ENCODE measurements around the gene KLHL15. TPM values are rescaled to one million over a fixed set of nuclear protein-coding genes. Genes with fewer than 3 reads are reported as not detected.
A peak's percentile ranks its signal among the peaks of the same experiment; 100 is the strongest.

The KLHL15 gene
- total and polyA plus RNA-seq, 3 experiments from 2014 or later = 3.6 to 8.7 (median 8.6) TPM

DNA sequence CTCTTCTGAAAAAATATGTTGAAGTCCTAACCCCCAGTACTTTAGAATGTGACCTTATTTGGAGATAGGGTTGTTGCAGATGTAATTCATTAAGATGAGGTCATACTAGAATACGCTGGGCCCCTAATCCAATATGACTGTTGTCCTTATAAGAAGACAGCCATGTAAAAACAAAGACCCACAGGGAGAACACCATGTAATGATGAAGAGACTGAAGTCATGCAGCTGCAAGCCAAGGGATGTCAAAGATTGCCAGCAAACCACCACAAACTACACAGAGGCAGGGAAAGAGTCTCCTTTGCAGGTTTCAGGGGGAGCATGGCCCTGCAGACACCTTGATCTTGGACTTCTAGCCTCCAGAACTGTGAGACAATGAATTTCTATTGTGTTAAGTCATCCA, 81.8 kb downstream of the KLHL15 start:
- POLR2A ChIA-PET = no interaction called here
- no peaks in the 10 kb centered on the region for H3K36me3 ChIP-seq (ENCODE audit: insufficient read depth, low read length)
- no peaks in the 10 kb centered on the region for H3K9me3 ChIP-seq (ENCODE audit: low read length)
- H3K27me3 ChIP-seq (ENCODE audit: insufficient read depth, low read length, poor library complexity, severe bottlenecking) = no peaks in the 10 kb centered on the region
- H3K27ac Mint-ChIP-seq = peak overlapping the region in 2 of 8 donors; percentile 33 to 58
- H3K4me3 ChIP-seq (ENCODE audit: low read length) = no peak overlapping the region
- H3K4me1 ChIP-seq (ENCODE audit: insufficient read depth, low read length) = no peaks in the 10 kb centered on the region
- H3K36me3 Mint-ChIP-seq = peaks cover 5 to 10% (median 7%) of the 10 kb centered on the region in 3 donors
- H3K4me1 Mint-ChIP-seq = peaks cover 0 to 5% (median 3%) of the 10 kb centered on the region in 3 donors
- H3K27me3 Mint-ChIP-seq = peaks cover 0 to 4% of the 10 kb centered on the region in 2 donors
- no peak overlapping the region for H3K4me3 Mint-ChIP-seq
- CTCF ChIA-PET = no interaction called here
- H3K9me3 Mint-ChIP-seq = no peaks in the 10 kb centered on the region
- no peak overlapping the region for H3K27ac ChIP-seq (ENCODE audit: low read depth, low read length)
- DNase-seq = no peak

DNA sequence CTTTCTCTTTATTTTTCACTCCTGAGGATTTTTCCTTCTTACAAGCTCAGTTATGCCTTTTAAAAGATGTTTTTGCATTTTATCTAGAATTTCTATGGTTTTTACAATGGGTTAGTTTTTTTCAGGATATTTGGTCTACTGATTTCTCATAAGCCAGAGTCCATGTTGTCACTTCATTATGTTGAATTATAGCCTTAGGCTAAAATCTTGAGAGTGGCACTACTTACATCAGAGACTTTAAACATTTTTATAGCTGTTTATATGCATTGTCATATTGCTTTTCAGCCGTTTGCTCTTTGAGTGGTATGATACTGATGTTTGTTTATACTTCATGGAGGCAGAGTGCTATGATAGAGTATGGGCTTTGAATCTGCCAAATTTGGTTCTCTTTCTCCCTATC, 82.8 kb downstream of the KLHL15 start:
- Histone ChIP-seq H3K4me3 (ENCODE audit: low read length) (no peak overlapping the region), H3K27ac (ENCODE audit: low read depth, low read length) (no peak overlapping the region), H3K36me3 (ENCODE audit: insufficient read depth, low read length) (no peaks in the 10 kb centered on the region), H3K27me3 (ENCODE audit: insufficient read depth, low read length, poor library complexity, severe bottlenecking) (no peaks in the 10 kb centered on the region), H3K4me1 (ENCODE audit: insufficient read depth, low read length) (no peaks in the 10 kb centered on the region), H3K9me3 (ENCODE audit: low read length) (no peaks in the 10 kb centered on the region)
- Mint-ChIP-seq H3K27me3 (peaks cover 0 to 2% of the 10 kb centered on the region in 2 donors), H3K27ac (peak overlapping the region in 1 of 8 donors; percentile 26), H3K9me3 (no peaks in the 10 kb centered on the region), H3K36me3 (peaks cover 5 to 10% (median 7%) of the 10 kb centered on the region in 3 donors), H3K4me1 (peaks cover 0 to 5% (median 0%) of the 10 kb centered on the region in 3 donors), H3K4me3 (no peak overlapping the region)
- no peak for DNase-seq
- ChIA-PET CTCF (no interaction called here), POLR2A (no interaction called here)

DNA sequence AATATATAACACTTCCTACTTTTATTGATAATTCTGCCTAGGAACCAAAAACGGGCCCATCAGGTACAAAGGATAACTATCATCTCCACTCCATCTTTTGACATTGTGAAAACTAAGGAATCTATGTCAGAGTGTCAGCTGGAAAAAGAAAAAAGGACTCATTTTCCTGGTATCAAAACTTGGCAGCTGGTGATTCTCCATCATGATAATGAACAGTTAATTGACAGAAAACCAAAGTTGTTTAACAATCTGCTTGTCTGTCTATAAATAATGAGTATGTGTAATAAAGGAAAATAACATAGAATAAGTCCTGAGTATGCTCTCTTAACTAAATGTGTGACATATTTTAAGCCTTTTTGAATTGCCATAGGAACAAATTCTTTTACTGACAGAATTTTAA, 87.8 kb downstream of the KLHL15 start:
- no peak overlapping the region for H3K27ac Mint-ChIP-seq
- Histone ChIP-seq H3K27ac (ENCODE audit: low read depth, low read length) (no peak overlapping the region), H3K4me3 (ENCODE audit: low read length) (no peak overlapping the region), H3K4me1 (ENCODE audit: insufficient read depth, low read length) (no peaks in the 10 kb centered on the region), H3K36me3 (ENCODE audit: insufficient read depth, low read length) (no peaks in the 10 kb centered on the region), H3K9me3 (ENCODE audit: low read length) (no peaks in the 10 kb centered on the region), H3K27me3 (ENCODE audit: insufficient read depth, low read length, poor library complexity, severe bottlenecking) (no peaks in the 10 kb centered on the region)
- ChIA-PET CTCF (no interaction called here), POLR2A (no interaction called here)
- no peaks in the 10 kb centered on the region for H3K4me1 Mint-ChIP-seq
- no peak for DNase-seq
- H3K27me3 Mint-ChIP-seq = no peaks in the 10 kb centered on the region
- H3K9me3 Mint-ChIP-seq = no peaks in the 10 kb centered on the region
- no peak overlapping the region for H3K4me3 Mint-ChIP-seq
- H3K36me3 Mint-ChIP-seq = peaks cover 0 to 1% (median 0%) of the 10 kb centered on the region in 3 donors

DNA sequence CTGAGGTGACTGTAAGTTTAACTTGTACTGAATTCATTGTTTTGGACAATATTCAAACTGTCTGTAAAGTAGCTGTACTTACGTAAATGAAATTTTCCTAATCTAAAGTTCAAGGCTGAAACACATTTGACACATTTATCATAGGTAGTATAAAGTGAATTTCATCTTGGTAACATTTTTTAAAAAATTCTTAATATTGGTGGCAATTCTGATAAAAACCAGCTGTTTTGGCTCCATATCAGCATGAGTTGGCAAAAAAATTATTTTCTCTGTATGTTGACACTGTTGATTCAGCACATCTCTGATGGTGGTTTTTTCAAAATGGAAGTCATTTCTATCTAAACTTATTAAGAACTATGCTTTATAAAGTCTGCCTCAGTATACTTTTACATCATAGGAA, 88.3 kb downstream of the KLHL15 start:
- no peak overlapping the region for H3K4me3 Mint-ChIP-seq
- H3K4me1 Mint-ChIP-seq = no peaks in the 10 kb centered on the region
- POLR2A ChIA-PET = interaction anchor here (0.6 kb wide), 1 partner anchor 52 kb away, joined by 3 read pairs; no protein-coding TSS in a partner anchor
- peaks cover 0 to 1% (median 0%) of the 10 kb centered on the region in 3 donors for H3K36me3 Mint-ChIP-seq
- CTCF ChIA-PET = no interaction called here
- H3K4me1 ChIP-seq (ENCODE audit: insufficient read depth, low read length) = no peaks in the 10 kb centered on the region
- H3K9me3 ChIP-seq (ENCODE audit: low read length) = no peaks in the 10 kb centered on the region
- H3K27me3 Mint-ChIP-seq = no peaks in the 10 kb centered on the region
- H3K36me3 ChIP-seq (ENCODE audit: insufficient read depth, low read length) = no peaks in the 10 kb centered on the region
- no peak overlapping the region for H3K27ac ChIP-seq (ENCODE audit: low read depth, low read length)
- H3K27me3 ChIP-seq (ENCODE audit: insufficient read depth, low read length, poor library complexity, severe bottlenecking) = no peaks in the 10 kb centered on the region
- no peak overlapping the region for H3K27ac Mint-ChIP-seq
- H3K4me3 ChIP-seq (ENCODE audit: low read length) = no peak overlapping the region
- DNase-seq = no peak
- no peaks in the 10 kb centered on the region for H3K9me3 Mint-ChIP-seq

DNA sequence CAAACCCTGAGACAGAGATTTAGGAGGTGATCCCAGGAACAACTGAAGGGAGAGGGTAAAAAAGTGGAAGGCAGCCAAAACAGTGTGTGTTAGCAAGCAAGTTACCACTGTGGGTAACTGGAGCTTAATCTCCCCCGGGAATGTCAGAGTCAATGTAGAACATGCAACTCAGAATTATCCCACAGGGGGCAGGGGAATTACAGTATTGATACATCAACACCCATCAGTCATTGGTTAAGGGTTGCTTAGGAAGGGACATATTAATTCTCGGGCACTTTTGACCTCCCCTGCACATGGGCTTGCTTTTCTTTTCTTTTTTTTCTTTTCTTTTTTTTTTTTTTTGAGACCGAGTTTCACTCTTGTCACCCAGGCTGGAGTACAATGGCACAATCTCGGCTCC, 89.9 kb downstream of the KLHL15 start:
- H3K4me3 ChIP-seq (ENCODE audit: low read length) = no peak overlapping the region
- peak overlapping the region in 1 of 8 donors; percentile 63 for H3K27ac Mint-ChIP-seq
- no peaks in the 10 kb centered on the region for H3K27me3 ChIP-seq (ENCODE audit: insufficient read depth, low read length, poor library complexity, severe bottlenecking)
- H3K27me3 Mint-ChIP-seq = no peaks in the 10 kb centered on the region
- H3K36me3 ChIP-seq (ENCODE audit: insufficient read depth, low read length) = no peaks in the 10 kb centered on the region
- no peaks in the 10 kb centered on the region for H3K36me3 Mint-ChIP-seq
- peaks cover 2 to 4% (median 4%) of the 10 kb centered on the region in 3 donors for H3K4me1 Mint-ChIP-seq
- no peak overlapping the region for H3K4me3 Mint-ChIP-seq
- no peaks in the 10 kb centered on the region for H3K9me3 ChIP-seq (ENCODE audit: low read length)
- no peak for DNase-seq
- ChIA-PET CTCF (no interaction called here), POLR2A (no interaction called here)
- H3K9me3 Mint-ChIP-seq = no peaks in the 10 kb centered on the region
- H3K4me1 ChIP-seq (ENCODE audit: insufficient read depth, low read length) = peaks cover 1% of the 10 kb centered on the region
- H3K27ac ChIP-seq (ENCODE audit: low read depth, low read length) = no peak overlapping the region

- H3K36me3 ChIP-seq (ENCODE audit: insufficient read depth, low read length) = no peaks in the 10 kb centered on the region
- H3K4me1 ChIP-seq (ENCODE audit: insufficient read depth, low read length) = peaks cover 10% of the 10 kb centered on the region
- H3K27me3 ChIP-seq (ENCODE audit: insufficient read depth, low read length, poor library complexity, severe bottlenecking) = no peaks in the 10 kb centered on the region
- H3K36me3 Mint-ChIP-seq = no peaks in the 10 kb centered on the region
- H3K9me3 ChIP-seq (ENCODE audit: low read length) = no peaks in the 10 kb centered on the region
- no peak overlapping the region for H3K4me3 ChIP-seq (ENCODE audit: low read length)
- H3K4me3 Mint-ChIP-seq = no peak overlapping the region
- H3K27ac ChIP-seq (ENCODE audit: low read depth, low read length) = no peak overlapping the region
- H3K27me3 Mint-ChIP-seq = no peaks in the 10 kb centered on the region
- DNase-seq = no peak
- CTCF ChIA-PET = no interaction called here
- POLR2A ChIA-PET = no interaction called here
- H3K4me1 Mint-ChIP-seq = peaks cover 11 to 14% (median 13%) of the 10 kb centered on the region in 3 donors
- no peaks in the 10 kb centered on the region for H3K9me3 Mint-ChIP-seq
- H3K27ac Mint-ChIP-seq = no peak overlapping the region
Observed at GRCh38 chrX:23936180-23936579, 90.8 kb downstream of the KLHL15 start.

DNA sequence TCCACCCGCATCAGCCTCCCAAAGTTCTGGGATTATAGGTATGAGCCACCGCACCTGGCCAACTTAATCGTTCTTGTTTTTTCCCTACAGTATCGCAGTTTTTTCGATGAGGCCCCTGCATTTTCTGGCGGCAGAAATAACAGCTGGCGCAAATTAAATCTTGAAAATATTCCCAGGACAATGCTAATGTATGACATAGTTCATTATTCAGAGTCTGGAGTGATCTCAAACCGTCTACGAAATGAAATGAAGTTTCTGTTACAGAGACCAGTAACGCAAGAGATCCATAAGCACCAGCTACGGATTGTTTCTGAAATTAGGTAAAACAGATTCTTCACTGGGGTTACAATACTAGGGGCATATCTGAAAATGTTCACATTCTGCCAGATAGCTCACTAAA, 91.9 kb downstream of the KLHL15 start:
- peak overlapping the region in 1 of 8 donors; percentile 46 for H3K27ac Mint-ChIP-seq
- no peaks in the 10 kb centered on the region for H3K36me3 Mint-ChIP-seq
- H3K27me3 ChIP-seq (ENCODE audit: insufficient read depth, low read length, poor library complexity, severe bottlenecking) = no peaks in the 10 kb centered on the region
- no peaks in the 10 kb centered on the region for H3K27me3 Mint-ChIP-seq
- peaks cover 16% of the 10 kb centered on the region for H3K4me1 ChIP-seq (ENCODE audit: insufficient read depth, low read length)
- peaks cover 14 to 20% (median 18%) of the 10 kb centered on the region in 3 donors for H3K4me1 Mint-ChIP-seq
- H3K9me3 Mint-ChIP-seq = no peaks in the 10 kb centered on the region
- H3K36me3 ChIP-seq (ENCODE audit: insufficient read depth, low read length) = no peaks in the 10 kb centered on the region
- H3K27ac ChIP-seq (ENCODE audit: low read depth, low read length) = no peak overlapping the region
- no peaks in the 10 kb centered on the region for H3K9me3 ChIP-seq (ENCODE audit: low read length)
- DNase-seq = no peak
- H3K4me3 ChIP-seq (ENCODE audit: low read length) = no peak overlapping the region
- POLR2A ChIA-PET = interaction anchor here (0.6 kb wide), 1 partner anchor 119 kb away, joined by 3 read pairs; the partner anchor contains the start of gene EIF2S3
- H3K4me3 Mint-ChIP-seq = no peak overlapping the region
- CTCF ChIA-PET = no interaction called here
